GM21360 (cell line): ENCODE results near the gene WDR18.

Experiments used
- ATAC-seq: cut with Tn5 transposase; IDR thresholded peaks from one replicate; pipeline ENCODE4 v1.9.1; 2021; ENCODE audit warnings: mild to moderate bottlenecking, moderate library complexity; ENCODE audit not compliant: unreplicated experiment

WDR18 gene, protein sequence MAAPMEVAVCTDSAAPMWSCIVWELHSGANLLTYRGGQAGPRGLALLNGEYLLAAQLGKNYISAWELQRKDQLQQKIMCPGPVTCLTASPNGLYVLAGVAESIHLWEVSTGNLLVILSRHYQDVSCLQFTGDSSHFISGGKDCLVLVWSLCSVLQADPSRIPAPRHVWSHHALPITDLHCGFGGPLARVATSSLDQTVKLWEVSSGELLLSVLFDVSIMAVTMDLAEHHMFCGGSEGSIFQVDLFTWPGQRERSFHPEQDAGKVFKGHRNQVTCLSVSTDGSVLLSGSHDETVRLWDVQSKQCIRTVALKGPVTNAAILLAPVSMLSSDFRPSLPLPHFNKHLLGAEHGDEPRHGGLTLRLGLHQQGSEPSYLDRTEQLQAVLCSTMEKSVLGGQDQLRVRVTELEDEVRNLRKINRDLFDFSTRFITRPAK

GRCh38 chr19:984165-984967 is at the start of gene WDR18:
WDR18 (plus strand) TSS chr19:984345; CDS start chr19:984354, 9 bp downstream.
- peak; percentile 77 for ATAC-seq

- ATAC-seq: no peak
These were observed 49.2 kb upstream of the WDR18 start for GRCh38 chr19:934865-935479.

GRCh38 chr19:936175-936546 is 48.0 kb upstream of the WDR18 start:
- no peak for ATAC-seq

DNA sequence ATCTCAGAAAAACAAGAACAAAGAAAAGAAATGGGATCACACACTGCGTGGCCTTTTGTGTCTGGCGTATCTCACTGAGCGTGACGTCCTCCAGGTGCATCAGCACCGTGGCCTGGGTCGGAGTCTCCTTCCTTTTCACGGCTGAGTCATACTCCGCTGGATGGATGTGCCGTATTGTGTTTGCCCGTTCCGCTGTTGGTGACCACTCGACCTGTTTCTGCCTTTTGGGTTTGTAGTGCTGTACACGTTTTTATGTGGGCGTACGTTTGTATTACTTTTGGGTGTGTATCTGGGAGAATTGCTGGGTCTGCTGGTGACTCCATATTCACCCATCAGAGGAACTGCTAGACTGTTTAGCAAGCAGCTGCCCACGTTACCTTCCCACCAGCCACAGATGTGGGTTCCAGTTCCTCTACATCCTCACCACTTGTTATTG is 46.9 kb upstream of the WDR18 start:
- ATAC-seq: no peak

- ATAC-seq: no peak
These were observed 45.8 kb upstream of the WDR18 start for GRCh38 chr19:938233-938923.

DNA sequence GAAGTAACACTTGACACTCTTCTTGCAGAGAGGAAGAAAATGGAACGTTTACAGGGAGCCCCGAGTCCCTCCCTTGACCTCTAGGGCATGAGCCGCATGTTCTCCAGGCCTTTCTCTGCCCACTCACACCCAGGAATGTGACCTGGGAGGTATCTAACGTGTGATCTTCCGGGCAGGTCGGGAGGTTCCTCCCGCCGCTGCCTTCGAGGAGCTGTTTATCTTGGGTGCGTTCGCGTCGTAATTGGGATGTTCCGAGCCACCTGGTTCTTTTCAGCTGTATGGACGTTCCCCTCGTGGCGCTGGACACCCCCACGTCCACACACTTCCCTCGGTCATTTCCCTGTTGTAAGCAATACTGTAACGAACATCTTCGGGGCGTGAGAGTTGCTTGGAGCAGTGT is 44.7 kb upstream of the WDR18 start:
- no peak for ATAC-seq

- no peak for ATAC-seq
These were observed 44.2 kb upstream of the WDR18 start for GRCh38 chr19:939922-940321.

DNA sequence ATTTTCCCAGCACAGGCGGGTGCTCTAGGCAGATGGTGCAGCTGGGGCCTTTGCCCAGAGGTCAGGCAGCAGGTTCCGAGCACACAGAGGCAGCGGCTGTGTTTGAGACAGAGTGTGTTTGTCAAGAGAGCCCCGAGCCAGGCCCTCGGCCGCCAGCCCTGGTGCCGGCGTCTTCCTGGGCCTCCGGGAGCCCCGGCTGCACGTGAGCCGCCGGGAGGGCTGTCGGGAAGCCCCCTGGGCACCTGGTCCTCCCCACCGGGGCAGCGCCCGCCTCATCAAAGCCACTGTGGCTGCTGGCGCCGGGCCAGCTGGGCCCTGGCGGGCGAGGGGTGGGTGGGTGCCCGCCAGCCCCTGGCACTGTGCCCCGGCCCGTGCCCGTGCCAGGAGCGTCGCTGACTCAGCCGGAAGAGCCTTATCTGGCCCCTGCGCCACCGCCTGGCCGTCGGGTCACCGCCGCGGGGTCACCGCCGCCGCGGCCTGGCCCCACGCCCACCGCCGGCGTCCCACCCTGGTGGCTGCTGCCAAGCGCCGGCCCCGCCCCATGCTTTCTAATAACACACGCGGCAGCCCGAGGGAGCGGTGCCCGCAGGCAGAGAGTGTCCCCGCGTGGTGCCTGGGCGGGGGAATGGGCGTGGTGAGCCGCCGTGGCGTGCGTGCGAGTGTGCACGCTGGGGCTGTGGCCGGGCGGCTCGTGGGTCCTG is 43.4 kb upstream of the WDR18 start:
- peak; percentile 39 for ATAC-seq

GRCh38 chr19:941292-942132 is 42.6 kb upstream of the WDR18 start:
- ATAC-seq: no peak

GRCh38 chr19:942133-942645 is 42.0 kb upstream of the WDR18 start:
- ATAC-seq: no peak

- ATAC-seq: no peak
These were observed 40.5 kb upstream of the WDR18 start for GRCh38 chr19:943551-944170.

- ATAC-seq: no peak
These were observed 40.0 kb upstream of the WDR18 start for GRCh38 chr19:944171-944567.

DNA sequence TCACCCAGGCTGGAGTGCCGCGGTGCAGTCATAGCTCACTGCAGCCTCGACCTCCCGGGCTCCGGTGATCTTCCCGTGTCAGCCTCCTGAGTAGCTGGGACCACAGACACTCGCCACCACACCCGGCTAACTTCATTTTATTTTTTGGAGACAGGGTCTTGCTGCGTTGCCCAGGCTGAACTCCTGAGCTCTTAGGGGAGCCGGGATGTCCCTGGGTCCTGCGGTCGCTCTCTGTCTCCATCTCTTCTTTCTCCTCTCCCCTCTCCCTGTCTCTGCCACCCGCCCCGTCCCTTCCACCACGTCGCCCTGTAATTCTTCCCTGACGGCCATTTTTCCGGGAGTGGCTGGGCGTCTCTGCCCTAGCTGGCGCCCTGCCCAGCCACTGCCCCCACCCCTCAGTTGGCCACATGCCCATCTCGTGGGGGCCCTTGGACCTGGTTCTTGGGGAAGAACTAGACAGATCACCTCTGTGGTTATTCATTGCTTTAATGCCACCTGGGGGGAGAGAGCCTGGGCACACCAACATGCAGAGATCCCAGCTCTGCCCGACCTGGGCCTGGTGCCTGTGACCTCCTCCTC is 39.4 kb upstream of the WDR18 start:
- no peak for ATAC-seq

GRCh38 chr19:945401-946252 is 38.5 kb upstream of the WDR18 start:
- no peak for ATAC-seq

- peak; percentile 15 for ATAC-seq
These were observed 36.9 kb upstream of the WDR18 start for GRCh38 chr19:947090-947706.

DNA sequence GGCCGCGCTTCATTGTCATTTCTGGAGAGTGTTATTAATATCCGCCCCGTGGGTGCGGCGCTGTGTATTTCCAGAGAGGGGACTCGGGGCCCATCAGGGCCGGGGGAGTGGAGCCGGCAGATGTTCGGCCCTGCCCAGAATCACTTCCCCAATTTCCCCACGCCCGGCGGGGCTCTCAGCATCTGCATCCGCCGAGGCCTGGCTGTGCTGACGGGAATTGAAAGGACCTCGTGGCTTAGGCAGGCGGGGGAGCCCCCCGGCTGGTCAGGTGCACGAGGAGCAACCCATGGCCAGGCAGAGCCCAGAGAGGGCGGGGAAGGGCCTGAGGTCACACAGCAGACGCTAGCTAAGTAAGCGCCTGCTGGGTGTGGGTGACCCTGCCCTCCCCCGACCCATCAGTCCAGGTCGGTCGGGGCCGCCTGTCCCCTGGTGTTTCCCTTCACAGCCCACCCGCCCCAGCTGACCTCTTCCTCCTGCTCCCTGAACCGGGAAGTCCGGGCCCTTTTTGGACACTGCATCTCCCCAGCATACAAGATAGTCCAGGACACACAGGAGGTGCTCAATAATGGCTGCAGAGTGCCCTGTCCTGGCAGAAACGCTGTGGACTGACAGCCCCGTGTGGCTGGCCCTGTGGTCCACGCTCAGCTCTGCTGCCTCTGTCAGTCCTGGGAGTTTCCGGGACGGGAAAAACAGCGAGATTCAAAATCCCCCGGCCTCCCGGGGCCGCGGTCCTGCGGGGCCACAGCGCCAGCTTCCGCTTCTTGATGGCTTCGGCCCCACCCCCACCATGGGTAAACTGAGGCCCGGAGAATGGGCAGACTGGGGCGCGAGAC is 36.2 kb upstream of the WDR18 start:
- peak; percentile 68 for ATAC-seq
